G401 (cell line): Measurements from ENCODE around the gene NRXN2. TPM values are rescaled to one million over a fixed set of nuclear protein-coding genes. Genes with fewer than 3 reads are reported as not detected.
A peak's percentile ranks its signal among the peaks of the same experiment; 100 is the strongest.

Experiments used
- DNase-seq: peaks from one replicate; pipeline ENCODE4 v3.0.0-alpha.2; 2015; ENCODE audit warnings: low spot score
- in situ Hi-C: cut with HindIII; loops from 2 replicates; pipeline ENCODE4 v1.10.0; 2016; ENCODE audit warnings: low sequenced_read_pairs, mixed read lengths
- total RNA-seq: library from RNA; depleted of rRNA; stranded (reverse); fragments of >200 nt; shearing (Covaris generic); gene quantifications from 2 replicates; pipeline ENCODE4 v1.2.3, GENCODE V29; 2014

NRXN2 gene
- total RNA-seq, 1 experiment from 2014 or later = 16.7 TPM

DNA sequence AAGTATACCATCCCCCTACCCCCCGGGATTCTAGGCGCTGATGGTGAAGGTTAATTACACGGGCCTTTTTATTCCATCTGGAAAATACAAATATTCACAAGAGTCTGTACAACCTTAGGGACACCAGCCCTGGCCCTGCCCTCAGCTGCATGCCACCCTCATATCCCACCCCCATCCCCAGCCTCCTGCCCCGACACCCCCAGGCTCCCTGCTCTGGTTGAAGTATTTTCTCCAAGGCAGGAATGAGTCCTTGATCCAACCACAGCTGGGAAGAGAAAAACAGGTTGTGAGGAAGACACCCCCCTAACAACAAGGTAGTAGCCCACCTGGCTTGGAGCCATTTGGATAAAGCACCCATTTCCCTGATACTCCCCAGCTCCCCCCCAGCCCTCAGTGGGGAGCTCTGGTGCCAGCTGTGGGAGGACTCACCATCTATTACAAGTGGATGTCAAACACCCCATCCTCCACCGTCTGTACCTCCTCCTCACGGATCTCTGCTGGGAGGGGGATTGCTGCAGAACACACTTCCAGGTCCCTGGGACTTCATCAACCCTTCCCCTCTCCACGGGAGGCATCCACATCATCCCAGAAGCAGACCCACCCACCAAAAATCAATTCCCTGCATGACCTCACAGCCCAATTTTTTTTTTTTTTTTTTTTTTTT is 4.0 kb upstream of the NRXN2 start:
- in situ Hi-C loops = no loop called here

GRCh38 chr11:64726211-64726641 is 3.2 kb upstream of the NRXN2 start:
- DNase-seq = no peak
- in situ Hi-C loops = no loop called here

More for the DNA sequence above, 4.0 kb upstream of the NRXN2 start:
- DNase-seq = no peak

- DNase-seq = no peak
- in situ Hi-C loops = no loop called here
Measured at GRCh38 chr11:64724863-64725532, 2.0 kb upstream of the NRXN2 start.

GRCh38 chr11:64723907-64724862 is 1.2 kb upstream of the NRXN2 start:
- no peak for DNase-seq
- in situ Hi-C loops = no loop called here

DNA sequence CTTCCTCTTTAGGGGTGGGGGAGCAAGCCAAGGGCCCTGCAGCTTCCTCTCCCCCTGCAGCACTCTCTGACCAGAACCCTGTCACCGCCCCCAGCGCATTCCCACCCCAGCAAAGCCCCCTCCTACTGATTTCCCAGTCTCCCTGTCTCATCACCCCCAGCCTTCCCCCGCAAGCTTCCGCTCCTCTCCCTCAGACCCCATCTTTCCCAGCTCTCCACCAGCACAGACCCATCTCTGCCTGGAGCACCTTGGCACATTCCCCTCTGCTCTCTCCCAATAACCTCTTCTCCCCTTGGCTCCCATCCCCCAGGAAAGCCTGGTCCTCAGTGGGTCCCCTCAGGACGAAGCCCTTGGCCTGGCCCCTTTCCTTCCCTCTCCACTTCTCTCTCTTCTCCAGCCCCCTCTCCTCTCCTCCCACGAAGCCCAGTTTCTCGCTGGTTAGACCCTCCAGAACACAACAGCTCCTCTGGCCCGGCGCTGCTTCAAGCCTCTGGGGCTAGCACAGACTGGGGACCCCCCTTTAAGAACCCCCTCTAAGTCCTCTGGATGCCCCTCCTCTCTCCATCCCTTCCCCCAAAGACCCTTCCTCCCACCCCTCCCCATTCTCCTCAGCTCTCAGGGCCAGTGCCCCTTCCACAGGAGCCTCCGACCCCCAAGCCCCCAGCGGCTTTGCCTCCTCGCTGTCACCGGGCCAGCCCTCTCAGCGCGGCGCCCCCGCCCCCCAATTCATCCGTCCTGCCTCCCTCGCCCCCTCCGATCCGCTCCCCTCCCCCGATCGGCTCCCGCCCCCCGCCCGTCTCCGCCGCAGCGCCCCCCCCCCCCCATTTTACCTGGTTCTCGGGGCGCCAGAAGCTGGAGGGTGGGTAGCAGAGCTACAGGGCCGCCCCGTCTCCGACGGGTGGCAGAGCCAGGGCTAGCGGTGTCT is 594 bp downstream of the NRXN2 start:
- no peak for DNase-seq
- in situ Hi-C loops = no loop called here

DNA sequence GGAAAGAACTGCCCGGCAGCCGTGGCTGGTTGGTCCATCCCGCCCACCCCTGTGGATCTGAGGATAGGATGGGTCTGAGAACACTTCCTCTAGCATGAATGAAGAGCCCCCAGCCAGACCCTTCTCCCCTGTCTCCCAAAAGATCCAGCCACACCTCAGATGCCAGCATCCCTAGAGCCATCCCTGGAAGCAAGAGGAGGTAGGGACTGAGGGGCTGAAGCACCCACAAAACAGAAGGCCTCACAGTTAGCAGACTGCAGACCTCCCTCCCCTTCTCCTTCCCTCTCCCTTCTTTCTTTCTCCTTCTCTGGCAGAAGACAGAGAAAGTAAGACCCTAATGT is 1.7 kb downstream of the NRXN2 start:
- DNase-seq = no peak
- in situ Hi-C loops = no loop called here

DNA sequence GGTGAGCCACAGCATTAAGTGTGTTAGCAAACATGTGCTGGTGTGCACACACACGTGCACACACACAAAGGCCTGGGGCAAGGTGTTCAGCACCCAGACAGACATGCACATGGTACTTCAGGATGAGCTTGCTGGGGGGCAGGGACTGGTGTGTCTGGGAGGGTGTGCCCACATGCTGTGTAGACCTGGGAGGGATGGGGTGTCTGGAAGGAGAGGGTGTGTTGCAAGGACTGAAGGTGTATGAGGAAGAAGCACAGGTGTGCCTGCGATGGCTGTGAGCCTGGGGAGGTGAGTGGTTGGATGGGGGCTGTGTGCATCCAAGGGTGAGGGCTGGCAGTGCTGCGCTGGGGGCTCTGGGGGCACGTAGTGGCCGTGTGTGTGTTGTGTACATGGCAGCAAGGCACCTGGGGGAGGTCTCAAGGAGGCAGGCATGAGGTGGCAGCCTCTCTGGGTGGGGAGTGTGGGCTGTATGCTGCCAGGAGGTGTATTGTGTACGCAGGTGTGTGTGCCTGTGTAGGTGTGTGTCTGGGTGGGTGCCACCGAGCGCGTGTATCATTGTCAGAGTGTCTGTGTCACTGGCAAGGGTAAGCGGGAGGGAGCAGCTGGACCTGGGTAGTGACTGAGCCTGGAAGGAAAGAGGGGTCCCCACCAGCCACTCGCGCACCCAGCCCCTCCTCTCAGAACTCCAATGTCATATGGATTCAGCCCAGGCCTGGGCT is 2.2 kb downstream of the NRXN2 start:
- in situ Hi-C loops = no loop called here
- no peak for DNase-seq

GRCh38 chr11:64720167-64720566 is 2.8 kb downstream of the NRXN2 start:
- in situ Hi-C loops = no loop called here
- DNase-seq = no peak

- in situ Hi-C loops = no loop called here
- no peak for DNase-seq
Measured at GRCh38 chr11:64719406-64719805, 3.6 kb downstream of the NRXN2 start.

GRCh38 chr11:64718780-64719124 is 4.2 kb downstream of the NRXN2 start:
- in situ Hi-C loops = no loop called here
- DNase-seq = no peak

DNA sequence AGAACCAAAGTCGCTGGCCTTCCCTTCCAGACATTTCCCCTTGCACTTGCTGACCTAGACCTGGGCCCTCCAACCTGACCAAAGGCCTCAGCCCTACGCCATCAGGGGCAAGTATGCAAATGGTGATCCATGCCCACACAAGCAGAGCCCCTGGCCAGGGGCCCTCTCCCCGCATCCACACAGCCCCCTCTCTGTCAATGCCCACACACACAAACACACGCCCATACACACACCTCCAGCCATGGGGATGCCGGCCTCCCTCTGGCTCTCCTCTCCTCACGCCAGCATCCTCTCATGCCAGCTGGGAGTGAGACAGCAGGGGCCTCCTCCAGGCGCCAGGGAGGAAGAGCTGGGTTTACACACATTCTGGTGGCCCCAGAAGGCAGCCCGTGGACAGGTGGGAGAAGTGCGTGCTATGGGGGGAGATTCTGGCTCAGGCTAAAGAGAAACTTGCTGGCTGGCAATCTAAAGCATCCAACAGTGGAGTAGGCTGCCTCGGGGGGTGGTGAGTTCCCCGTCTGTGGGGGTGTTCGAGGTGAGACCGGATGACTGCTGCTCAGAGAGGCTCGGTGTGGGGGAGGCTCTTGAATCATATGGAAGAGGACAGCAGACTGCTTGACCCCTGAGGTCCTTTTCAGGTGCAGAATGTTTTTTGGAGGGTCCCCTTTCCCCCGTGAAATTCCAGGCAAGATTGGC is 4.8 kb downstream of the NRXN2 start:
- in situ Hi-C loops = no loop called here
- DNase-seq = peak; percentile 75

DNA sequence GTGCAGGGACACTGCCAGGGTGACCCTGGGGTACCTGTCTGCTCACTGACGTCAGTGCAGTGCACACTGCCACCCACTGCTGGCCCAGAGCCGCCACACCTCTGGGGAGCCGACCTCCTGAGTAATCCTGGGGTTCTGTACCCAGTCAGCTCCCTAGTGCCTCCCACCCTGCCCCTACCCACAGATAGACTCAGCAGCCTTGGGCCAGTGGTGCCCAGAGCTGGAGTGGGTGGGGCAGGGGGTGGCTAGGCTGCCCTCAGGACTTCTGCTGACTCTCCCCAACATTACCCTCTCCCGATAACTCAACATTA is 5.8 kb downstream of the NRXN2 start:
- in situ Hi-C loops = no loop called here
- DNase-seq = no peak

DNA sequence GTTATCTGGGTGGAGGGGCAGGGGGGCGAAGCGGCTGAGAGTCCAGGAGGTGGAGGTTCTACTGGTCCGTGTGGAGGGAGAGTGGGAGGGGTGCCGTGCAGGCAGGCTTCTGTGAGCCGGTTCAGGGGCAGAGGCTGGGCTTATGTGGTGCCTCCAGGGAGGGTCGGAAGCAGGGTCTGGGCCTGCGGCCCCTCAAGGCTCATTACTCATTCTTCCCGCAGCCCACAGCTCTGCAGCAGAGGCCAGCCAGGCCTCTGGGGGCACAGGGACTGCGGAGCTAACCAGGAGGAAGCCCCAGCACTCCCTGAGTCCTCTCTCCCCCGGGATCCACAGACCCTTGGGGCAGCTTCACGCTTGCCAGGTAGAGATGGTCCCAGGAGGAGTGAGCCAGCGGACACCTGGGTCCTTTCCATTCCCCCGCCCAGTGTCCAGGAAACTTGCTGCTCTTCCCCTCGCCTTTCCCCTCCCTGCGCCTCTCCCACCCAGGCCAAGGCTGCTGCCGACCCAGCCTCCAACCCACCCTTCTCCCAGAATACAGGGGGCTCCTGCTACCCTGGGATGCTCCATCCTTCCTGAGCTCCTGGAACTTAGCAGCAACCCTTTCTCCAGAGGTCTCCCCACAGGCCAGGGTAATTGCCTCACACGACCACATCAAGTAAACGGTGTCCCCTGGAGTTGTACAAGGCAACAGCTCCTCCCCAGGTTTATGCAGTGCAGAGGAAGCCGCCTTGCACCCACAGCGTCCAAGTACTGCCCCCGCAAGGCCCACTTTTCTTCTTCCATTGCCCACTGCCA is 6.3 kb downstream of the NRXN2 start:
- no peak for DNase-seq
- in situ Hi-C loops = no loop called here

DNA sequence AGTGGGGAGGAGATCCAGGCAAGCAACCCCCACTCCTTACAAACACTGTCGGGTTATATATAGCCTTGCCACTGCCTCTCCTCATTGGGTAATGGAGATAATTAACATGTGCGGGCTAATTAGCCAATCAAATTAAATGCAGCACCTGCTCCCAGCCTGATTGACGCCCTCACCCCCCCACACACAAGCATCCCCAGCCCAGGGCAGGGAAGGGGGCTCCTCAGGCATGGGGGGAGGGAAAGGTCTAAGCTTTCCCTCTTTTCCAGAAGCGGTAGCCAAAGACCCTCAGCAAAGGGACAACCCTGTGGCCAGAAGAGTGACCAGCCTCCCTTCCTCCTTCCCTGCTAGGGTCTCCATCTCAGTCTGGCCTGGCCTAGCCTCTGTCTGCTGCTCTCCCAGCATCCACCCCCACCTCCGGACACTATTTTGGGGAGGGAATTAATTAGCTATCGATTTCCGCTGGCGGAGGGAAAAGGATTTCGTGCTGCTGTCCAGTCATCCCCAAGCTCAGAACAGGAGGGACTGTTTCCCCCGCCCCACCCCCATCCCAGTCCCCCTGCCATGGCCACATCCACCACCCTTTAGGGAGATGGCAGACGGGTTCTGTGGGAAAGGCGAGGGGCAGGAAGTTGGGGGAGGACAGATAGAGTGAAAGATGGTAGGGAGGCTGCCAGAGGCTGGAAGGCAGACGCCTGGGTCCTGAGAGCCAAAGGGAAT is 7.1 kb downstream of the NRXN2 start:
- in situ Hi-C loops = no loop called here
- no peak for DNase-seq

- DNase-seq = no peak
- in situ Hi-C loops = no loop called here
Measured at GRCh38 chr11:64715110-64715509, 7.9 kb downstream of the NRXN2 start.

GRCh38 chr11:64714666-64715065 is 8.3 kb downstream of the NRXN2 start:
- in situ Hi-C loops = no loop called here
- DNase-seq = no peak
